ENCODE measurements around the gene NHLRC4.
"Not testable (repeated sequence)": the region's sequence is repeated elsewhere in the genome, so short reads cannot be mapped to it uniquely, and the experiment has no call there.

Gene NHLRC4

DNA sequence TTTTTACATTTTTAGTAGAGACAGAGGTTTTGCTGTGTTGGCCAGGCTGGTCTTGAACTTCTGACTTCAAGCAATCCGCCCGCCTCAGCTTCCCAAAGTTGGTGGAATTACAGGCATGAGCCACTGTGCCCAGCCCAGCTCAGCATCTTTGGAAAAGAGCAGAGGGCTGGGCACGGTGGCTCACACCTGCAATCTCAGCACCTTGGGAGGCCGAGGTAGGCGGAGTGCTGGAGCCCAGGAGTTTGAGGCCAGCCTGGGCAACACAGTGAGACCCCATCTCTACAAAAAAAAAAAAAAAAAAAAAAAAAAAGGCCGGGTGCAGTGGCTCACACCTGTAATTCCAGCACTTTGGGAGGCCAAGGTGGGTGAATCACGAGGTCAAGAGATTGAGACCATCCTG, 30.9 kb downstream of the NHLRC4 start:
- DNase-seq (ENCODE audit: low read depth, low spot score): not testable (repeated sequence)

DNA sequence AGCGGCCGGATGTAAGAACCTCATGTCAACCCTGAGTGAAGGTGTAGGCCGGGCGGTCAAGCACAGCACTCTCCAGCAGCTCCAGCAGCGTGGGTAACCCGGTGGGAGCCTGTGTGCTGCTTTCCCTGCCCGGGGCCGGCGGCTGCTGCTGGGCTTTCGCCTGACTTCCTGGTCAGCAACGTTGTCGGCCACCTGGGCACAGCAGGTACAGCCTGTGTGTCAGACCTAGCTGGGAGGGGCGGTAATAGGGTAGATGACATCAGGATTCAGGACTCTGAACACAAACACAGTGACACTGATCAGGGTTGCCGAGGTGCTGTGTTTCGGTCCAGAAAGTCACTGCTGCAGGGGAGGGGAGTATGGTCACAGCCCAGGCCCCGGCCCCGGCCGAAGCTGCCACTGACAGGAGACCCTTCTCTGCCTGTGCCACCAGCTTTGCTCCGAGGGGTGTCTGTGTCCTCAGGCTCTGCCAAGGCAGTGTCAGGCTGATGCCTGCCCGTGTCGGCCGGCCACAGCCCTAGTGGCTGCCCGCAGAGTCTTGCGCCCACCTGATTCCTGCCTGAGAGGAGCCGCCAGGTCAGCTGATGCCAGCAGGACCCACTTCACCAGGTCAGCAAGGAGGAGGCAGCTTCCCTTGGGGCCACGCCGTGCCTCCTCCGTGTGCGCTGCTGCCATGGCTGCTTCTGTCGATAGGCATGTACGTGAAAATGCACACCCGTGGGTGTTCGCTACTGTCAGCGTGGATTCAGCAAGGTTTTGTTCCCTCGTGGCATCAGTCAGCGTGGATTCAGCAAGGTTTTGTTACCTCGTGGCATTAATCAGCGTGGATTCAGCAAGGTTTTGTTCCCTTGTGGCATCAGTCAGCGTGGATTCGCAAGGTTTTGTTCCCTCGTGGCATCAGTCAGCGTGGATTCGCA, 32.3 kb downstream of the NHLRC4 start:
- DNase-seq (ENCODE audit: low read depth, low spot score): no peak

DNA sequence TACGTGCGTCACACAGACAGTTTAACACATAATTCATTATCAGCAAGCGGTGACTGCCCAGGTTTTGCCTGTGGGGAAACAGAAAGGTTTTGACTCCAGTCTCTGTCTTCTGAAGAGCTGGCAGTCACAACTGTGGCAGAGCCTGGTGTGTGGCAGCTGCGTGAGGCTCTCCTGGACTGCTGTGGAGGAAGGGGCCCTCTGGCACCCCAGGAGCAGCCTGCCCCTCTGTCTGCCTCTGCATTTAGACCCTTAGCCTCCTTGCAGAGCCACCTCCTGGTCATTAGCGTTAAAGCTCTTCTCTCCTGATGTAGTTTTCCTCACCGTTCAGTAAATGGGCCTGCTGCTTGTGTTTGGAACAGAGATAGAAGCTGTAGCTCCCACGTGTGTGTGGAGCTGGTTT, 34.0 kb downstream of the NHLRC4 start:
- DNase-seq (ENCODE audit: low read depth, low spot score): no peak

GRCh38 chr16:603933-604332, 37.1 kb downstream of the NHLRC4 start:
- DNase-seq (ENCODE audit: low read depth, low spot score): no peak

GRCh38 chr16:606656-607307, 40.0 kb downstream of the NHLRC4 start:
- no peak for DNase-seq (ENCODE audit: low read depth, low spot score)

DNA sequence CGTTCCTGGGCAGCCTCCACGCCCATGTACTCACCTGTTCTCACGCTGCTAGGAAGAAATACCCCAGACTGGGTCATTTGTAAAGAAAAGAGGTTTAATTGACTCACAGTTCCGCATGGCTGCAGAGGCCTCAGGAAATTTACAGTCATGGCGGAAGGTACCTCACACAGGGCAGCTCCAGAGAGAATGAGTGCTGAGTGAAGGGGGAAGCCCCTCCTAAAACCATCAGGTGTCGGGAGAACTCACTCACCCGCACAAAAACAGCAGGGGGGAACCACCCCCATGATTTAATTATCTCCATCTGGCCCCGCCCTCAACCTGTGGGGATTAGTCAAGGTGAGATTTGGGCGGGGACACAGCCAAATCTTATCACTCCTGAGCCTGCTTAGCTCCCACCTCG, 41.2 kb downstream of the NHLRC4 start:
- DNase-seq (ENCODE audit: low read depth, low spot score): no peak

- no peak for DNase-seq (ENCODE audit: low read depth, low spot score)
Observed at GRCh38 chr16:609316-609715, 42.5 kb downstream of the NHLRC4 start.

- no peak for DNase-seq (ENCODE audit: low read depth, low spot score)
Observed at GRCh38 chr16:609984-610383, 43.2 kb downstream of the NHLRC4 start.

GRCh38 chr16:610513-611381, 43.9 kb downstream of the NHLRC4 start:
- no peak for DNase-seq (ENCODE audit: low read depth, low spot score)

DNA sequence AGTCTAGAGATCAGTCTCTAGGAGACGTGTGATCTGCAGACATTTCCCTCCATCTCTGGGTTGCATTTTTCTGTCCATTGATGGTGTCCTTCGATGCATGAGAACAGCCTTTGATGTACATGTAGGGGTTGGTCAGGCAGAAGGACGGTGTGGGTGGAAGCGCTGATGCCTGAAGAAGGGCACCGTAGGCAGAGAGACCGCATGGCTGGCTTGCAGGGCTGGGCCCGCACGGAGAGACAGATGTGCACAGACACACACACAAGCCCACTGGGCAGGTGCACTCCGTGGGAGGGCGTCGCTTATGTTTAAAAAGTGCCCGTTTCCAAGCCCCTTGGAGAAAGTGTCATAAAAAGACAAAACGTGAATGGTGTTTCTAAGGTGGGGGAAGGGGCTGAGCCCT, 48.3 kb downstream of the NHLRC4 start:
- no peak for DNase-seq (ENCODE audit: low read depth, low spot score)

DNA sequence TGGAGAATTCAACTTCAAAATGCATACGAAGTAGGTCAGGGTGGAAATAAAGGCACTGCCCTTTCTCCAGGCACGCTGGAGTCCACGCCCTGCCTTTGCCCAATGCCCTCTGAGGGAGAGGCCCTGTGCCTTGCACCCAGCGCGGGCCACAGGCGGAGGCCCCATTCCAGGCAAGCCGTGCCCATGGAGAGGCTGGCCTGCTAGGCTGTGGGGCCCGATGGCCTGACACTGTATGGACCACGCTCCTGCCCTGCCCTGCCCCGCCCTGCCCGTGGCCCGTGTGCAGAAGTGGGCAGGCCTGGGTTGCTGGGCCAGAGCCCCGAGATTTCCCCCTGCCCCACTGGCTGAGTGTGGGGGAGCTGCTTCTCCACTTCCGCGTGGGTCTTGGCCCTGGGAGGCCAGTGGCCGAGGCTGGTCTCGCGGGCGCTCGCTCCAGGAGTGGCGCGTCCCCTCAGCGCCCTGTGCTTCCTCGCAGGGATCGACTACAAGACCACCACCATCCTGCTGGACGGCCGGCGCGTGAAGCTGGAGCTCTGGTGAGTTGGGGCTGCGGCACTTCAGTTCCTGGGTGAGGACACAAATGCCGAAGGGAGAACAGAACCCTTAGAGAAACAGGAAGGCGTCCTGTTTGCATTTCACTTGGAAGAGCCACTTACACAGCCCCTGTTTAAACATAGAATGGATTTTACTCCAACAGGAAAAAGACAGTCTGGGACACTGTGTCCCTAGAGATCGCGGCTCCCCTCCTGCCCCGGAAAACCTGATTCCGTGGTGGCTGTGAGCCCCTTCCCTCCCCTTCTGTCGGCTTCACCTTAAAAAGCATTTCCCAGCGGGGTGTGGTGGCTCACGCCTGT, 50.2 kb downstream of the NHLRC4 start:
- DNase-seq (ENCODE audit: low read depth, low spot score): no peak

DNA sequence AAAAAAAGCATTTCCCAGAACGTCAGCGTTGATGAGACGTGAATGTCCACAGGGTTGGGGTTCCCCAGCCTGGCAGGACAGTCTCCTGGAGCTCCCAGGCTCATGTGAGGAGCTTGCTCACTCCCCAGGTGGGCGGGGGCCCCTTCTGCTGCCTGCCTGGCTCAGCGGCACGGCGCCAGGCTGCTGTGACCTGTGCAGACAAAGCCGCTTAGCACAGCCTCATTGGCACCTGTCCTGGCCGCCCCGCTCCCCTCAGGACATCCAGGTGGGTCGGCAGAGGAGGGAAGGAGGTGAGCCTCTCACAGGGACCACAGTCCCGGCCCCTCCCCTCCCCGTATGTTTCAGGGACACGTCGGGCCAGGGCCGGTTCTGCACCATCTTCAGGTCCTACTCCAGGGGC, 51.0 kb downstream of the NHLRC4 start:
- DNase-seq (ENCODE audit: low read depth, low spot score): no peak
